HG02623 (cell line): ENCODE data around the gene APOC3.

ENCODE experiments used
- ATAC-seq: cut with Tn5 transposase; IDR thresholded peaks from one replicate; pipeline ENCODE4 v1.9.1; 2021; ENCODE audit warnings: moderate library complexity; ENCODE audit not compliant: unreplicated experiment

The APOC3 gene

DNA sequence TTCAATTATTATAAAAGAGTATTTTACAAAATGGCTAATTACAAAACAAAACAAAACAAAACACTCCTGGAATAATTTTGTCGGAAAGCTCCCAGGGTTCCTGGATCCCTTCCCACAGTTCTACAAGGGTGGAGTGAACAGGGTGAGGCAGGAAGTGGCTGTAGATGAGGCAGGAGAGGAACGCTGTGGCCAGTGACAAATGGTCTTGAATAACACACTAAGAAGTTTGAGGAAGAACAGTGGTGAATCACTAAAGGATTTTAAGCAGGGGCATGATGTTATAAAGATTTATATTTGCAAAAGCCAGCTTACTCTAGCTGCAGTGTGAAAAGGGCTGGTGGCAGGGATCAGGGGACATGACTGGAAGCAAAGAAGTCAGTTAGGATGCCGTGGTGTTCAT is 41.5 kb downstream of the APOC3 start:
- ATAC-seq = no peak

DNA sequence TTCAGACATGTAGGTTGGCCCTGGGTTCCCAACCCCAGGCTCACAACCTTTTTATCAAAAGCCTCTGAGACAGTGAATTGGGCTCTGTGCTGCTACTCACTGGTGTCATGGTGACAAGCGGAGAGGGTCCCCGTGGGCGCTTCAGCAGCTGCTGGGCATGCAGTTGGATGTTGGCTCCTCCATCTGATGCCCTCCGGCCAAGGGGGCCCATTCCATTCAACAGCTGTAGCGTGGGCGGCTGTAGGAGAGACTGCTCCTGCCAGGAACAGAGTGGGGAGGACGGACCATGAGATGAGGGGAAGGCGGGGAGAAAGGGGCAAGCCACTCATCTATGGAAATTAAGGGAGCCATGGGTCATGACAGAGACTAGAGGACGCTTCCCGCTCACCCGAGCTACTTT is 43.7 kb downstream of the APOC3 start:
- ATAC-seq = no peak

- ATAC-seq = no peak
These were observed 44.5 kb downstream of the APOC3 start for GRCh38 chr11:116874251-116874650.

DNA sequence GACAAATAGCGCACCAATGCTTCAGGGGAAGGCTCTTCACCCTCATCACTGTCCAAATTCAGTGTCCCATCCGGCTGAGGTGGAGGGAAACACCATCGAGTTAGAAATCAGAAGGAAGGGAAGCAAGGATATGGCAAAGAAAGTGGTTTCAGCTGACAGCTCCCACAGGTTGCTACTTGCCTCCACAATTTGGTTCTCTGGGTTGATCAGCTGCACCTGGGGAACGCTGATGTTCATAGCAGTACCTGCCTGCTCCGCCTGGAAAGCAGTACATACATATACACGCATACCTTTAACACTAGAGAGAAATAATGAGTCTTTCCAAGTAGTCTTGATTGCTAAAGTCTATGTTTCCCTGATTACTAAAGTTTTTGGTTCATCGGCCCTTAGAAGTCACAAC is 45.5 kb downstream of the APOC3 start:
- no peak for ATAC-seq

DNA sequence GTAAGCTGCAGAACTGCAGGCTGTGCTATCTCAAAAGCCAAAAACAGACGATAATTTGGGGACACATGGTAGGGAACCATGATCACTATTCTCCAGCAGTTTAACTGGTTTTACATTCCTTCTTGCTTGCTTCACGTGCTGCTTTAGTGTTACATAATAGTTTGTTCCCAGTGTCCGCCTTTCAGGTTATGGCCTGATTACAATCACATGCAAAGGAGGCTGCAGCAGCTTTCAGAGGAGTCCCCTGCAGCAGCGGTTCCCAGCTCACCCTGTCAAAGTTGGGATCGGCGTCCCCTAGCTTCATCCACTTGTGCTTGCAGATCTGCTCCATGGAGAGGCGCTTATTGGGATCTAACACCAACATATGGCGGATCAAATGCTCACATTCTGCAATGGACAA is 46.9 kb downstream of the APOC3 start:
- no peak for ATAC-seq

GRCh38 chr11:116879800-116880625 is 50.3 kb downstream of the APOC3 start:
- ATAC-seq = no peak

DNA sequence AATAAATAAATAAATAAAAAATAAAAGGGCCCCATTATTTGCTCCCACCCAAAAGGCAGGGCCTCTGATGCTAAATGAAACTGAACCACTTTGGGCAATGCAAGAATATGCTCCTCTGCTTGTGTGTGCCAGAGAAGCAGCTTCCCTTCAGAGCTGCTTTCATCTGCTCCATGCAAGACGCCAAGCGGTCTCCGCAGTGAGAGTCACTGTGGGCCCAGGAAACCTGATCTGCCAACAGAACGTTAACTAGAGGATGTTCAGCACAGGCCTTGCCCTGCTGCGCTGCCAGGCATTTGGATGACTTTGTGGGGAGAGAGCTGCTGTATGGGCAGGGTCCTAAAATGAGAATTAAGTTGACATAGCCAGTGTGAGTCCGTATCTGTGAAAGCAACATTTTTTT is 51.4 kb downstream of the APOC3 start:
- no peak for ATAC-seq

- ATAC-seq = no peak
These were observed 52.7 kb downstream of the APOC3 start for GRCh38 chr11:116882386-116882785.
